Measurements from ENCODE around the gene SERPINC1.
"Not testable (repeated sequence)": the region's sequence is repeated elsewhere in the genome, so short reads cannot be mapped to it uniquely, and the experiment has no call there.

The SERPINC1 gene

DNA sequence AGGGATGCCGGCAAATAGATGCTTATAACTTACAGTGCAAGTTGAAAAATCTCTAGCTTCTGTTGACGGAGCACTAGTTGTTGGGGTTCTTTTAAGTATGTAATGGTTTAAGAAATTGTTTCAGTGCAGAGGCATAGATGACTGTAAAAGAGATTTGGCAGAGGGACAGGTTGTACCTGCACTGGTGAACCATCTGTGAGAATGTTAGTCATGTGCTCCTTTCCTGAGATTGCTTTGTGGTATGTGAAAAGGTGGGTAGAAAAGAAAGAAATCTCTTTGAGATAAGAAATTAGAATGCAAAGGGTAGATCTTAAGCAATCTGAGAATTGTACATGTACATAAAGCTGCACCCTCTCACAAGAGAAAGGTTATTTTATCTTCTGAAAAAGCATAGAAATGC is 29.5 kb downstream of the SERPINC1 start:
- no peak overlapping the region for H3K9ac ChIP-seq (ENCODE audit: low read depth, low read length)
- H3K9me3 ChIP-seq (ENCODE audit: control insufficient read depth, insufficient read depth, low read length): no peaks in the 10 kb centered on the region
- H3K4me3 ChIP-seq (ENCODE audit: low read depth, low read length): no peak overlapping the region
- no peaks in the 10 kb centered on the region for H3K27me3 ChIP-seq (ENCODE audit: control insufficient read depth, insufficient read depth, low read length)
- H3K36me3 ChIP-seq (ENCODE audit: control insufficient read depth, insufficient read depth, low read length): peaks cover 4% of the 10 kb centered on the region
- H3K4me1 ChIP-seq (ENCODE audit: control insufficient read depth, insufficient read depth, low read length): peaks cover 20% of the 10 kb centered on the region

DNA sequence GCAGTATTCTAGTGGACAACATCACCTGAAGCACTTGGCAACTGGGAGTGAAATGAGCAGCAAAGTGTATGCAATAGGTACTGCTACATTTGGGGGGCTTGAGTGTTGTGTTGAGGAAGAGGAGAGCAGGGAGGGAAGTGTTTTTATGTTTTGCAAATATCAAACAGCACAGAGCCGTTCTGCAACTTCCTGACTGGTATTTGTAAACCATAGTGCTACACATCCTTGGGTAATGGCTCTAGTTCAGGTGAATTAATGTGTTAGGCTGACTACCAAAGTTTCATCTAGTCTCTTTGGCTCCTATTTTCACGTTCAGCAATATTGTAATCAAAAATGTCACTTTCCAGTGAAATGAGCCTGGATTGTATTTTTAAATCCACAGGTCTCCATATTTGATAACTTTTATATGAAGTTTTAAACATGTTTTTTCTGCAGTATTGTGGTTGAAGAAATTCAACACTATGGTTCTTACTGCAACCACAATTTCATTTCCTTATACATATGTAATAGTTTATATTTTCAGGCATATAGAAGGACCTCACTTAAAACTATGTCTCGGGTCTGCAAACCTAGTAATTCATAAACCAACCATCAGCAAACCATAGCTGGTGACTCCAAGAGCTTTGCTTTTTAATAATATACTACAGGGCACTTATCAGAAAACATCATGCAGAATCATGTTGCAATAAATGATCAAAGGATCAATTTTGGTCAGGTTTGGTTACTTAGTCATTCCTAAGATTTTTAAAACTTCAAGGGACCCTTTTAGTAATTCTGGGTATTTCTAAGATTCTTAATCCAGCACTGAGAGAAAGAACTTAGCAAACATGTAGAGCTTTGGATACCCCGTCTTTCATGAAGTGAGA is 30.1 kb downstream of the SERPINC1 start:
- no peaks in the 10 kb centered on the region for H3K9me3 ChIP-seq (ENCODE audit: control insufficient read depth, insufficient read depth, low read length)
- peaks cover 4% of the 10 kb centered on the region for H3K36me3 ChIP-seq (ENCODE audit: control insufficient read depth, insufficient read depth, low read length)
- no peaks in the 10 kb centered on the region for H3K27me3 ChIP-seq (ENCODE audit: control insufficient read depth, insufficient read depth, low read length)
- H3K4me1 ChIP-seq (ENCODE audit: control insufficient read depth, insufficient read depth, low read length): peaks cover 20% of the 10 kb centered on the region
- H3K4me3 ChIP-seq (ENCODE audit: low read depth, low read length): no peak overlapping the region
- H3K9ac ChIP-seq (ENCODE audit: low read depth, low read length): no peak overlapping the region

GRCh38 chr1:173884701-173885100 is 32.4 kb downstream of the SERPINC1 start:
- H3K27me3 ChIP-seq (ENCODE audit: control insufficient read depth, insufficient read depth, low read length): no peaks in the 10 kb centered on the region
- H3K9me3 ChIP-seq (ENCODE audit: control insufficient read depth, insufficient read depth, low read length): no peaks in the 10 kb centered on the region
- no peak overlapping the region for H3K4me3 ChIP-seq (ENCODE audit: low read depth, low read length)
- peaks cover 13% of the 10 kb centered on the region for H3K4me1 ChIP-seq (ENCODE audit: control insufficient read depth, insufficient read depth, low read length)
- peaks cover 4% of the 10 kb centered on the region for H3K36me3 ChIP-seq (ENCODE audit: control insufficient read depth, insufficient read depth, low read length)
- no peak overlapping the region for H3K9ac ChIP-seq (ENCODE audit: low read depth, low read length)

DNA sequence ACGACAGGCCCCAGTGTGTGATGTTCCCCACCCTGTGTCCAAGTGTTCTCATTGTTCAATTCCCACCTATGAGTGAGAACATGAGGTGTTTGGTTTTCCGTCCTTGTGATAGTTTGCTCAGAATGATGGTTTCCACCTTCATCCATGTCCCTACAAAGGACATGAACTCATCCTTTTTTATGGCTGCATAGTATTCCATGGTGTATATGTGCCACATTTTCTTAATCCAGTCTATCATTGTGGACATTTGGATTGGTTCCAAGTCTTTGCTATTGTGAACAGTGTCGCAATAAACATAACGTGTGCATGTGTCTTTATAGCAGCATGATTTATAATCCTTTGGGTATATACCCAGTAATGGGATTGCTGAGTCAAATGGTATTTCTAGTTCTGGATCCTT is 36.0 kb downstream of the SERPINC1 start:
- H3K9ac ChIP-seq (ENCODE audit: low read depth, low read length); H3K9me3 ChIP-seq (ENCODE audit: control insufficient read depth, insufficient read depth, low read length); H3K27me3 ChIP-seq (ENCODE audit: control insufficient read depth, insufficient read depth, low read length); H3K4me3 ChIP-seq (ENCODE audit: low read depth, low read length); H3K4me1 ChIP-seq (ENCODE audit: control insufficient read depth, insufficient read depth, low read length): not testable (repeated sequence)
- peaks cover 13% of the 10 kb centered on the region for H3K36me3 ChIP-seq (ENCODE audit: control insufficient read depth, insufficient read depth, low read length)

GRCh38 chr1:173878251-173878650 is 38.9 kb downstream of the SERPINC1 start:
- Histone ChIP-seq H3K36me3 (ENCODE audit: control insufficient read depth, insufficient read depth, low read length) (peaks cover 9% of the 10 kb centered on the region), H3K9me3 (ENCODE audit: control insufficient read depth, insufficient read depth, low read length) (no peaks in the 10 kb centered on the region), H3K4me1 (ENCODE audit: control insufficient read depth, insufficient read depth, low read length) (no peaks in the 10 kb centered on the region), H3K9ac (ENCODE audit: low read depth, low read length) (no peak overlapping the region), H3K4me3 (ENCODE audit: low read depth, low read length) (no peak overlapping the region), H3K27me3 (ENCODE audit: control insufficient read depth, insufficient read depth, low read length) (no peaks in the 10 kb centered on the region)

DNA sequence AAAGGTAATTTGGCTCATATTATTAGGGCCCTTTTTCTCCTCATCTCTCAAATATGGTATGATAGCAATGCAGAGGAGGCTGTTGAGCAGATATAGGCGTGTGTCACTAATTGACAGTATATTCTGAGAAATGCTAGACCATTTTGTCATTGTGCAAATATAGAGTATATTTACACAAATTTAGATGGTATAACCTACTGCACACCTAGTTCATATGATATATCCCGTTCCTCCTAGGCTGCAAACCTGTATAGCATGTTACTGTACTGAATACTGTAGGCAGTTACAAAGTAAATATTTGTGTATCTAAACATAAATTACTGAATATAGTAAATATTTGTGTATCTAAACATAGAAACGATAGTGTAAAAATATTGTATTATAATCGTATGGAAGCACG is 40.4 kb downstream of the SERPINC1 start:
- no peak overlapping the region for H3K4me3 ChIP-seq (ENCODE audit: low read depth, low read length)
- H3K9me3 ChIP-seq (ENCODE audit: control insufficient read depth, insufficient read depth, low read length): no peaks in the 10 kb centered on the region
- no peak overlapping the region for H3K9ac ChIP-seq (ENCODE audit: low read depth, low read length)
- H3K4me1 ChIP-seq (ENCODE audit: control insufficient read depth, insufficient read depth, low read length): no peaks in the 10 kb centered on the region
- H3K27me3 ChIP-seq (ENCODE audit: control insufficient read depth, insufficient read depth, low read length): no peaks in the 10 kb centered on the region
- H3K36me3 ChIP-seq (ENCODE audit: control insufficient read depth, insufficient read depth, low read length): peaks cover 9% of the 10 kb centered on the region

DNA sequence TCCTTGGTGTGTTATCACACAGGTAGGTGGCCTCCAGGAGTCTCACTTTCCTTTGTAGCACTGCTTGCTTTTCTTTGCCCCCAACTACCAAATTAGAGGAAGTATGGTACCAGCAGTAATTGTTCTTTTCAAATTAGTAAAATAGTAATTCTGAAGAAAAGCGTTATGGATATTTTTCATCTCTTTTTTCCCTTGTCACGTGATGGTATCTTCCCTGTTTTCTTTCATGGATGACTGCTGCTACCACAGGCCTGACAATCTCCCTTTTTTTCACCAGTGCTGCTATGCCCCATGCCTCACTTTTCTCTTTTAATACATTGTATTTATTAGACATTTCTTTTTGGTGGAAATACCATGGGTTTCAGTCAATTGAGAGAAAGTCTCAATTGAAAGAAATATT is 45.6 kb downstream of the SERPINC1 start:
- H3K9me3 ChIP-seq (ENCODE audit: control insufficient read depth, insufficient read depth, low read length): no peaks in the 10 kb centered on the region
- no peak overlapping the region for H3K9ac ChIP-seq (ENCODE audit: low read depth, low read length)
- H3K27me3 ChIP-seq (ENCODE audit: control insufficient read depth, insufficient read depth, low read length): no peaks in the 10 kb centered on the region
- no peak overlapping the region for H3K4me3 ChIP-seq (ENCODE audit: low read depth, low read length)
- H3K36me3 ChIP-seq (ENCODE audit: control insufficient read depth, insufficient read depth, low read length): peaks cover 17% of the 10 kb centered on the region
- H3K4me1 ChIP-seq (ENCODE audit: control insufficient read depth, insufficient read depth, low read length): no peaks in the 10 kb centered on the region

DNA sequence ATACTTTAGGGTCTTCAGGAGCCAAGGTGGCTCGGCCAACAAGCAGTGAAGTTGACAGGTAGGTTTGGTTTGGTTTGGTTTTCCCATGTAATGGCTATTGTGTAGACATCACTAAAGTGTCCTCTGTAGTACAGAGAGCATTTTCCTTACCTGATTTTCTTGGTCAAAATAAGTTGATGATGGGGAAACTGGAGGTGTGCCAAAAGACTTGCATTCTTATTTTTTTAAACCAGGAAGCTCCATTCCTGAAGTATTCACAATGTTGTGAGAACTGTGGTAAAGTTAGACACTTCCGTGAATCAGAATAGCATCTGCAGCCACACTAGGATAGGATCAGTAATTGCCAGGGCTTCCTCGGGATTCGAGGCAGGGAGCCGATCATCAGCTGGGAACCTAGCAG is 46.0 kb downstream of the SERPINC1 start:
- Histone ChIP-seq H3K27me3 (ENCODE audit: control insufficient read depth, insufficient read depth, low read length) (no peaks in the 10 kb centered on the region), H3K36me3 (ENCODE audit: control insufficient read depth, insufficient read depth, low read length) (peaks cover 18% of the 10 kb centered on the region), H3K4me3 (ENCODE audit: low read depth, low read length) (no peak overlapping the region), H3K4me1 (ENCODE audit: control insufficient read depth, insufficient read depth, low read length) (no peaks in the 10 kb centered on the region), H3K9ac (ENCODE audit: low read depth, low read length) (no peak overlapping the region), H3K9me3 (ENCODE audit: control insufficient read depth, insufficient read depth, low read length) (no peaks in the 10 kb centered on the region)

GRCh38 chr1:173870252-173871075 is 46.7 kb downstream of the SERPINC1 start:
- Histone ChIP-seq H3K9me3 (ENCODE audit: control insufficient read depth, insufficient read depth, low read length) (no peaks in the 10 kb centered on the region), H3K27me3 (ENCODE audit: control insufficient read depth, insufficient read depth, low read length) (no peaks in the 10 kb centered on the region), H3K36me3 (ENCODE audit: control insufficient read depth, insufficient read depth, low read length) (peaks cover 24% of the 10 kb centered on the region), H3K9ac (ENCODE audit: low read depth, low read length) (no peak overlapping the region), H3K4me1 (ENCODE audit: control insufficient read depth, insufficient read depth, low read length) (peaks cover 1% of the 10 kb centered on the region), H3K4me3 (ENCODE audit: low read depth, low read length) (no peak overlapping the region)

GRCh38 chr1:173869021-173869359 is 48.1 kb downstream of the SERPINC1 start:
- Histone ChIP-seq H3K9ac (ENCODE audit: low read depth, low read length) (peak overlapping the region; percentile 76), H3K36me3 (ENCODE audit: control insufficient read depth, insufficient read depth, low read length) (peaks cover 39% of the 10 kb centered on the region), H3K27me3 (ENCODE audit: control insufficient read depth, insufficient read depth, low read length) (no peaks in the 10 kb centered on the region), H3K4me1 (ENCODE audit: control insufficient read depth, insufficient read depth, low read length) (peaks cover 3% of the 10 kb centered on the region), H3K4me3 (ENCODE audit: low read depth, low read length) (peak overlapping the region; percentile 85), H3K9me3 (ENCODE audit: control insufficient read depth, insufficient read depth, low read length) (no peaks in the 10 kb centered on the region)

- H3K27me3 ChIP-seq (ENCODE audit: control insufficient read depth, insufficient read depth, low read length): no peaks in the 10 kb centered on the region
- peaks cover 43% of the 10 kb centered on the region for H3K36me3 ChIP-seq (ENCODE audit: control insufficient read depth, insufficient read depth, low read length)
- peak within 1 kb of the TSS; percentile 99 for H3K9ac ChIP-seq (ENCODE audit: low read depth, low read length)
- peaks cover 3% of the 10 kb centered on the region for H3K4me1 ChIP-seq (ENCODE audit: control insufficient read depth, insufficient read depth, low read length)
- H3K9me3 ChIP-seq (ENCODE audit: control insufficient read depth, insufficient read depth, low read length): no peaks in the 10 kb centered on the region
- H3K4me3 ChIP-seq (ENCODE audit: low read depth, low read length): peak within 1 kb of the TSS; percentile 99
Measured at GRCh38 chr1:173868266-173869020, 48.7 kb downstream of the SERPINC1 start, which contains the start of gene ZBTB37. ZBTB37 (plus strand) TSS chr1:173868380; CDS start chr1:173870226, 1,846 bp downstream.

Measured in iPS-15b (cell line).